ENCODE results near the gene FAM120A. TPM values are rescaled to one million over a fixed set of nuclear protein-coding genes. Genes with fewer than 3 reads are reported as not detected.

Gene FAM120A
- total RNA-seq, 1 experiment from 2014 or later: 80.2 TPM

DNA sequence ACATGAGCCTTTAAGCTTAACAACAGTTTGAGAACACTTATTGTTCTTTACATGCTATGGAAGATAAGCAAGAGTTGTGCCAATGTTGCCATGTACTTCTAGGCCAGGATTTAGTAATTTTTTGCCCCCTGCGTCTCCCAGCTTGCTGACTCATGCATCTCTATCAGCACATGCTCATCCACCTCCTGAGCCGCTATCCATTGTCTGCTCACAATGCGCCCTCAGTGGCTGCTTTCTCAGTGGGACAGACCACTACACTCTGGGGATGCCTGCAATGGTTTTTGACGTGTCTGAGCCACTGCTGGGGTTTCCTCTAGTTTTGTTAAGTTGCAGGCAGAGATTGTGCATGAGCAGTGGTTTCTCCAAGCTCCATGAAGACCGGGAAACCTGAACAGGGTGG is 74.0 kb downstream of the FAM120A start:
- Histone ChIP-seq H3K4me1 (no peaks in the 10 kb centered on the region), H3K9me3 (replicated peaks) (no peaks in the 10 kb centered on the region), H3K27ac (no peak overlapping the region), H3K27me3 (no peaks in the 10 kb centered on the region), H3K36me3 (peaks cover 27% of the 10 kb centered on the region), H3K4me3 (no peak overlapping the region)
- no peak for DNase-seq

DNA sequence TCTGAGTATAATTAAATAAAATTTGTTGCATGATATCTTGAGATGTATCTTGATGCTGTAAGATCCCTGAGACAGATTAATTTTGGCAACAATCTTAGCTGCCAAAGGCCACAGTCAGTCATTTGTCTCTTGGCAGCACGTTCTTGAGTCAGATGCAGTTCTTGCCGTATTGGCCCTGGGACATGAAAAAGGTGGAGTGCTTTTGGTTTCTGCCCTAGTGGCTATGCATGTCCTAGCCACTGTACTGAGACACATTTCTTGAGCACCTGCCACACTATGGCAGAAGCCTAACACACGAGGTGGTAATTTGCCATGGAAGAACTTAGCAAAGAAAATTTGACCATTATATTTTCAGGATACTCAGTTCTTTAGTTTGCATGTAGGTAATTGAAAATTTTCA is 79.9 kb downstream of the FAM120A start:
- Histone ChIP-seq H3K36me3 (peaks cover 55% of the 10 kb centered on the region), H3K27ac (no peak overlapping the region), H3K27me3 (no peaks in the 10 kb centered on the region), H3K9me3 (replicated peaks) (no peaks in the 10 kb centered on the region), H3K4me3 (no peak overlapping the region), H3K4me1 (no peaks in the 10 kb centered on the region)
- no peak for DNase-seq

DNA sequence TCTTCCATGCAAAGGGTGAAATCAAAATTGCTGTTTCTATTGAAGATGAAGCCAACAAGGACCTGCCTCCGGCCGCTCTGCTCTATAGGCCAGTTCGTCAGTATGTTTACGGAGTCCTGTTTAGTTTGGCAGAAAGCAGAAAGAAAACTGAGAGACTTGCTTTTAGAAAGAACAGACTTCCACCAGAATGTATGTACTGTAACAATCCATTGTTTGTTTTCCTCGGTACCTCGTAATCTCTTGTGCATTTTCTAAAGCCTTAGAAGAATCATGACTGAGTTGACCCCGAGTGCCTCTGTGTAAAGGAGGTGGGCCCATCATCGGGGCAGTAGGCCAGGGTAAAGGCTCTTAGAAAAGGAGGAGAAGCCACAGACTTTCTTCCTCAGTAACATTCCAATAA is 80.7 kb downstream of the FAM120A start:
- Histone ChIP-seq H3K4me1 (no peaks in the 10 kb centered on the region), H3K9me3 (replicated peaks) (no peaks in the 10 kb centered on the region), H3K36me3 (peaks cover 50% of the 10 kb centered on the region), H3K27ac (no peak overlapping the region), H3K4me3 (no peak overlapping the region), H3K27me3 (no peaks in the 10 kb centered on the region)
- no peak for DNase-seq

DNA sequence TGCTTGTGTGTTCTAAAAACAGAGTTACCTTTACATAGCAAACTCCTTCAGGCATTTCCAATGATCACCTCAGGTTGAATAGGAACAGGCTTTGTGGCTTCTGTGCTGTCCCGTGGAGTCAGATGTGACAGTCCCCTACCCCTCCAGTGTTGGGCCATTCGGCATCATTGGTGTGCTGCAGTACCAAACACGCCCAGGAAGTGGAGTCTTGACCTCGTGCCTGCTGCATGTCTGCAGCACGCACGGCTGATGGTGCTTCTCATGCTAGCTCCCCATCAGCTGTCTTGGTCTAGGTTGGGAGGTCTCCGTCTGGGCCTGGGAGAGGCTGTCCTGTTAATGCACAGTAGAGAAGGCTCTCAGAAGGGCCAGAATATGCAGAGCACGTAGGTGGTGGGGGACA is 82.4 kb downstream of the FAM120A start:
- Histone ChIP-seq H3K27ac (no peak overlapping the region), H3K27me3 (no peaks in the 10 kb centered on the region), H3K4me1 (no peaks in the 10 kb centered on the region), H3K9me3 (replicated peaks) (no peaks in the 10 kb centered on the region), H3K36me3 (peaks cover 41% of the 10 kb centered on the region), H3K4me3 (no peak overlapping the region)
- no peak for DNase-seq

DNA sequence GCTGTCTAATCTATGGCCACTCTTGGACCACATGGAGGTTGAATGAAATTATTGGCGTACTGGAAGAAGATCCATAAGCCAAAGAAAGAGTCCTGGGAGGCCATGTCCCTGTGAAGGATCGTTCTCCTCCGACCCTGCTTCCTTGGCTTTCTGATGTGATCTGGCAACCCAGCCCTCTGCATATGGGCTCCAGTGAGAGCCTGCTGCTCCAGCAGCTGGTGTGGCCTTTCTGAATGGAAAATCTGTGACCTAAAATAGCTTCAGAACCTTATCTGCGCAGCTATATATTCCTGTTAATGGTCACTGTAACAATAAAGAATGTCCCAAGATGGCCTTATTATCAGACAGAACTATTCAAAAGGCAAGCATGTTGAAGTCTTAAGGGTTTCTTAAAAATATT is 84.7 kb downstream of the FAM120A start:
- H3K36me3 ChIP-seq: peaks cover 34% of the 10 kb centered on the region
- H3K4me3 ChIP-seq: no peak overlapping the region
- no peak for DNase-seq
- H3K9me3 ChIP-seq (replicated peaks): no peaks in the 10 kb centered on the region
- no peaks in the 10 kb centered on the region for H3K4me1 ChIP-seq
- H3K27me3 ChIP-seq: no peaks in the 10 kb centered on the region
- no peak overlapping the region for H3K27ac ChIP-seq

DNA sequence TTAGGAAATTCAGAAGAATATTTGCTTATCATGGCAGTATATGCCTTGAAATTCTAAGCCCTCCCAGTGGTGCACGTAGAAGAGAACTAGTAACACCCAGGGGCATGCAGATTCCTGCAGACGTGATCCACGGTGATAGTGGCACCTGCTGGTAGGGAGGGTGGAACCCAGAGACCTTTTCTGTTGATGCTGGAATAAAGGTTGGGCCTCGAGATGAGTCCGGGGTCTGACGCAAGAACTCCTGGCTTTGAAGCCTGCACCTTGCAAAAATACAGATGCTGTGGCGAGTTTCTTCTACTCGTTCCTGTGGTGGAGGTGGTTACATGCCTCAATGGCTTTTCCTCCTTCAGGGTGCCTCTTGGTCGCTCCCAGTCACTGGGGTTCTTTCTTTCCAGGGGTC is 85.4 kb downstream of the FAM120A start:
- no peak overlapping the region for H3K27ac ChIP-seq
- H3K4me3 ChIP-seq: no peak overlapping the region
- peaks cover 30% of the 10 kb centered on the region for H3K36me3 ChIP-seq
- DNase-seq: no peak
- H3K9me3 ChIP-seq (replicated peaks): no peaks in the 10 kb centered on the region
- no peaks in the 10 kb centered on the region for H3K27me3 ChIP-seq
- no peaks in the 10 kb centered on the region for H3K4me1 ChIP-seq

DNA sequence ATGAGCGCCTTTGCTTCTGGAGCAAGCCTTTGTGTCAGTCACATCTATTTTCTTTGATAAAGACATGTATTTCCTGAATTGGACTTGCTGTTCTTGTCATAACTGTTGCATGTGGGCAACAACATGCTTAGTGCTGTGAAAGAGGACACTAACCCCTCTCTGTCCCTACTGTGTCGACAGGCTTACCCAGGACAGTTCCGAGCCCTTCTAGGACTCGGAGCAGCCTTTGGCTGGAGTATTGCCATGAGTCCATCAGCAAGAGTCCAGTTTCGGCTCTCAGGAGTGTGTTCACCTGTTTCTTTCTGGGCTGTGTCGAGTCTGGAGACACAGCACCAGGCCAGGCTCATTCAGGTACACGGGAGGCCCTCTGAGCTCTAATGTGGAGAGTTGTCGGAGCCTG is 88.8 kb downstream of the FAM120A start:
- no peak for DNase-seq
- no peaks in the 10 kb centered on the region for H3K4me1 ChIP-seq
- peaks cover 34% of the 10 kb centered on the region for H3K36me3 ChIP-seq
- H3K4me3 ChIP-seq: no peak overlapping the region
- no peak overlapping the region for H3K27ac ChIP-seq
- H3K27me3 ChIP-seq: no peaks in the 10 kb centered on the region
- no peaks in the 10 kb centered on the region for H3K9me3 ChIP-seq (replicated peaks)

DNA sequence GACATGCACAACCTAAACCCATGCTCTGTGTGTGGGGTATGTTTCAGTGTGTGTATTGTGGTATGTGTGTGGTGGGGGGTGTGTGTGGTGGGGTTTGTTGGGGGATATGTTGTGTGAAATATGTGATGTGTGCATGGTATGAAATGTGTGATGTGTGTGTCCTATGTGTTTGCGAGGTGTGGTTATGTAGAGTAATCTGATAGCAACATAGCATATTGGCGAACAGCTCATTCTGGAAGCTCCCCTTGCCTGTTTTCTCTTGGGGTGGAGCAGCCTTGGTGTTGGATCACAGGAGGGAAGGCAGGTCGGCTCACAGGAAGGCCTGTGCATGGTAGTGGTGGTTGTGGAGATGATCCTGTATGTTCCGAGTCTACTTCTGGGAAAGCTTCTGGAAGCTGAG is 89.5 kb downstream of the FAM120A start:
- Histone ChIP-seq H3K4me1 (no peaks in the 10 kb centered on the region), H3K27me3 (no peaks in the 10 kb centered on the region), H3K36me3 (peaks cover 36% of the 10 kb centered on the region)

DNA sequence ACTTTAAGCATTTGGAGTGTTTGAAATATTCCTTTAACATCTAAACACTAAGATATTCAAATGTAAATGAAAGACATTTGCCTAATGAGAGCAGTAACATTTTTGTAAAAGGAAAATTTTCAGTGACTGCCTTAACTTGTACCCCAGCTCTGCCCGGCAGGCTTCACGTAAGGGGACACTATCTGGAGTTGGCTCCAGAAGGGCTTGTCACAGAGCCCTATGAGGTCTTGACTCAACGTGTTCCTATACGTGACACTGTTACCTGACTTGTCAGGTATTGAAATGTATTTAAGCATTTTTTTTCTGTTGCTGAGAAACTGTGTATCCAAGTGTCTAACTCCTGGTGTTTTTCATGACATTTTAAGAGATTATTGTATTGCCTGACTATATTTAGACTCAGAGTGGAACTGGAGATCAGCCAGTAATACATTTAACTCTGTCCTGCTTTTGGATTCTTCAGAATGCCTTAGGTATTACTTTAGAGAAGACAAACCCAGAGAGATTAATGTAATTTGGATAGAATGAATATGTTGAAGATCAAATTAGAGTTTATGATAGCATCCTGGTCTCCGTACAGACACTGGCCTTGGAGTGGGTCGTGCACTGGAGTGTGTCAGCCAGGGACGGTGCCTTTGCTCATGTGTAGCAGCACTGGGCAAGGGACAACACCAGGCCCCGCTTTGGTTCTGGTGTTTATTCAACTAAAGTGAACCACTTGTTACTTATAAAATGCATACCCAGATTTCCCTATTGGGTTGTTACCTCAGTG is 90.3 kb downstream of the FAM120A start:
- Histone ChIP-seq H3K27me3 (no peaks in the 10 kb centered on the region), H3K27ac (no peak overlapping the region), H3K4me1 (no peaks in the 10 kb centered on the region), H3K4me3 (no peak overlapping the region), H3K9me3 (replicated peaks) (no peaks in the 10 kb centered on the region), H3K36me3 (peaks cover 40% of the 10 kb centered on the region)
- DNase-seq: no peak

More for the DNA sequence above, 89.5 kb downstream of the FAM120A start:
- no peak for DNase-seq
- Histone ChIP-seq H3K9me3 (replicated peaks) (no peaks in the 10 kb centered on the region), H3K4me3 (no peak overlapping the region), H3K27ac (no peak overlapping the region)

DNA sequence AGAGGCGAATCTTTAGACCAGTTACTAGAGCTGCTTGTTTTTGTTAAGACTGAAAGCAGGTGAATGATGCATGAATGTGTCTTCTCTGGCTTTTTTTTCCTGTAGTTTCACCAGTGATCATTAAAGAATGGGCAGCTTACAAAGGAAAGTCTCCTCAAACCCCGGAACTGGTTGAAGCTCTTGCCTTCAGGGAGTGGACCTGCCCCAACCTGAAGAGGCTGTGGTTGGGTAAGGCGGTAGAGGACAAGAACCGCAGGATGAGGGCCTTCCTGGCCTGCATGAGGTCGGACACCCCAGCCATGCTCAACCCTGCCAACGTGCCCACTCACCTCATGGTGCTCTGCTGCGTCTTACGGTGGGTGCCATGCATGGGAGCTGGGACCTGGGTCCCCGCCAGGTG is 91.6 kb downstream of the FAM120A start:
- Histone ChIP-seq H3K9me3 (replicated peaks) (no peaks in the 10 kb centered on the region), H3K36me3 (peaks cover 47% of the 10 kb centered on the region), H3K27me3 (no peaks in the 10 kb centered on the region), H3K4me3 (no peak overlapping the region), H3K27ac (no peak overlapping the region), H3K4me1 (no peaks in the 10 kb centered on the region)
- no peak for DNase-seq

DNA sequence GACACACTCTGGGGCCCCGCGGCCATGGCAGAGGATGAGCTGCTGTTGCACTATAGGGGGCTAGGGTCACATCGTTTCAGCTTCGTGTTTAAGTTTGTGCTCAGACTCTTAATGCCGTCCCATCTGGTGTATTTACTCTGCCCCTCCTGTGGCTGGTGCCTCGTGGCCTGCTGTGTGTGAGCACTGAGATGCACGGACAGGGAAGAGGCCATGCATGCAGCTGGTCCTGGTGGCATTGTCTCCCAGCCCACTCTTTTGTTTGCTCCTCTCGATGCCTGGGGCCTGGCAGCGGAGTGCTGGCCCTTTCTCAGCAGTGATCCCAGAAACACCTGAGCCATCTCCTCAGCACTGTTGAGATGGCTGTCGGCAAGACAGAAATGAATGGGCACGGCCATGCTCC is 94.9 kb downstream of the FAM120A start:
- no peaks in the 10 kb centered on the region for H3K4me1 ChIP-seq
- DNase-seq: no peak
- H3K4me3 ChIP-seq: no peak overlapping the region
- no peak overlapping the region for H3K27ac ChIP-seq
- H3K27me3 ChIP-seq: no peaks in the 10 kb centered on the region
- peaks cover 36% of the 10 kb centered on the region for H3K36me3 ChIP-seq
- H3K9me3 ChIP-seq (replicated peaks): no peaks in the 10 kb centered on the region

DNA sequence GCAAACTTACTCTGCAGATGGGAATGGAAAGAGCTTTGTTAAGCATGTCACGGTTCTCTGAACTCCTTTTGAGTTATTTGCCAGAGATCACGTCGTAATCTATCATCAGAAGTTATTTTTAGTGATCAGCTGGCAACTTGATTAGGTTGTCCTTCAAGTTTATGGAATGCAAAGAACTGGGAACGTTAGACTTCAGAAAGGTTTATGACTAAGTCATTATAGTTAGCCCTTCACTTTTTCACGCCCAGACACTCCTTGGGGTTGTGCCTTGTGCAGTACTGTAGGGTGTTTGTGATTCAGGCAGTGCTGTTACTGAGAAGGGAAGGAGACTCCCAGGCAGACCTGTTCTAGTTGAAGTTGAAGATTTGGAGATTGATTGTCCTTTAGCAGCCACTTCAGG is 98.1 kb downstream of the FAM120A start:
- Histone ChIP-seq H3K36me3 (peaks cover 37% of the 10 kb centered on the region), H3K27me3 (no peaks in the 10 kb centered on the region), H3K4me3 (no peak overlapping the region), H3K27ac (no peak overlapping the region), H3K4me1 (no peaks in the 10 kb centered on the region), H3K9me3 (replicated peaks) (no peaks in the 10 kb centered on the region)
- DNase-seq: no peak

DNA sequence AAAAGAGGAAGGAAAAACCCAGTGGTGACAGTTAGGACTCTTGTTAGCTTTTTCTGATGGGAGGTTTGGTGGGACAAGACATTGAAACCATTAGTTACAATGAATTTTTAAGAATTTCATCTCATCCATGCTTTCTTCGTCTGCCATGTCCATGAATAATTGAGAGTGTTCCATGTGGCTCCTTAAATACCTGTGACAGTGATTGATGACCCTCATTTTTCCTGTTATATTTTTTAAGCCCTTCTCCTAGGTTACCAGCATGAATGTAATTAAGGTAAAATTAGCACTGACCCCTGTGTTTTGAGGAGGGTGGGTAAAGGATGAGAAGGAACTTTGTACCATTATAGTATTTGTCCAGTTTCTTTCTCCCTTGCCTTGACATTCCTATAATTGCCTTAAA is 101.4 kb downstream of the FAM120A start:
- no peak for DNase-seq
- H3K9me3 ChIP-seq (replicated peaks): no peaks in the 10 kb centered on the region
- no peaks in the 10 kb centered on the region for H3K4me1 ChIP-seq
- no peak overlapping the region for H3K27ac ChIP-seq
- peaks cover 50% of the 10 kb centered on the region for H3K36me3 ChIP-seq
- H3K27me3 ChIP-seq: no peaks in the 10 kb centered on the region
- no peak overlapping the region for H3K4me3 ChIP-seq

DNA sequence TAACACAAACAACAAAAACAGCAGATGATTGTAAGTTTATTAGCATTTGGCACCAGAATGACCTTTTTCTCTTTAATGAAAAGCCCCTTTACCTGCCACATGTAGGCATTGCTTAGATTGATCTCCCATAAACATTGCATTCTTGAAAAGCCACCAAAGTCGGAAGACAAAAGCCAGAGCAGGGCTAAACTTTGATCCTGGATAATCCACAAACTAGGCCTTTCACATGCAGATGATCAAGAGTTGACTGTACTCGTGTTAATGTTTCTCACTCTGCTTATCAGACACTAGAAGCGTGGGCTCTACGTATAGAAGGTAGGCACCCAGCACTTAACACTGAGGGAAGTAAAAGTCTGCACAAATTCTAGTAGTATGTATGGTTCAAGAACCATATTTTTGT is 103.9 kb downstream of the FAM120A start:
- no peaks in the 10 kb centered on the region for H3K9me3 ChIP-seq (replicated peaks)
- DNase-seq: no peak
- H3K36me3 ChIP-seq: peaks cover 65% of the 10 kb centered on the region
- H3K4me1 ChIP-seq: no peaks in the 10 kb centered on the region
- H3K27ac ChIP-seq: no peak overlapping the region
- no peaks in the 10 kb centered on the region for H3K27me3 ChIP-seq
- no peak overlapping the region for H3K4me3 ChIP-seq

DNA sequence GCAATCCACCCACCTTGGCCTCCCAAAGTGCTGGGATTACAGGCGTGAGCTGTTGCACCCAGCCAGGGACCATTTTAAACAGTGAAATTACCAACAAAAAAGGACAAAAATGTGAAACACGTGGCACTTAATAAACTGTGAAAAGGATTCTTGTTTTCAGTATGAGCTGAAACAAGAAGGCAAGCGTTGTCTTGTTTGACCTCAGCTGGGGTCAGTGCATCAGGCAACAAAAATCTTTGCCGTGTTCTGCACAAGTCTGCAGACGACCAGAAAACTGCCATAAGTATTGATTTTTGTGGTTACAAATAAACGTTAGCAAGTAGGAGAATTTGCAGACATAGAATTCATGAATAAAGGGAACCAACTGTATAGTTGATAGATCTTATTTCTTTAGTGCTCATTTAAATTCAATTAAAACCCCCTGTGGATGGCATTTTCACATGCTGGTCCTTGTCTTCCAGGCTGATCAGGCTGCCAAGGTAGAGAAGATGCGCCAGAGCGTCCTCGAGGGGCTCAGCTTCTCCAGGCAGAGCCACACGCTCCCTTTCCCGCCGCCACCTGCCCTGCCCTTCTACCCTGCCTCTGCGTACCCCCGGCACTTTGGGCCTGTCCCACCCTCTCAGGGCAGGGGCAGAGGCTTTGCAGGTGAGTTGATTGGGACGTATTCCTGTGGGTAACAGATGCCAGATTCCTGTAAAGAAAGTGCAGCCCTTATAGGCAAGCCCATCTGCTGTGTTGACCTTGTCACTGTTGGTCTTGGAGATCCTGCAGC is 106.1 kb downstream of the FAM120A start:
- Histone ChIP-seq H3K4me1 (no peaks in the 10 kb centered on the region), H3K27ac (no peak overlapping the region), H3K9me3 (replicated peaks) (no peaks in the 10 kb centered on the region), H3K27me3 (no peaks in the 10 kb centered on the region), H3K36me3 (peaks cover 73% of the 10 kb centered on the region), H3K4me3 (no peak overlapping the region)
- DNase-seq: no peak

DNA sequence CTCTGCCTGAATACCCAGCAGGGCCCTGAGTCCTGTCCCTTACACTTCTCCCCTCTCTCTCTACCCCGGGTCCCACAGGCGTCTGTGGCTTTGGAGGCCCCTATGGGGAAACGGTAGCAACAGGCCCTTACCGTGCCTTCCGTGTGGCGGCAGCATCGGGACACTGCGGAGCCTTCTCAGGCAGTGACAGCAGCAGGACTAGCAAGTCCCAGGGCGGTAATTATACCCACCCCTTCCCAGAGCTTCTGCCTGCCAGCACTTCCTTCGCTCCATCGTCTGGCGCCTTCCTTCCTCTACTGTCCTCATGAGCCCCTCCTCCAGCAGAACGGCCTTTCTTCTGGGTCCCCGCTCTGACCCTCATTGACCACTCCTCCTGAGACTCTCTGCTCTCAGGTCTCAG is 107.0 kb downstream of the FAM120A start:
- DNase-seq: no peak
- no peaks in the 10 kb centered on the region for H3K27me3 ChIP-seq
- H3K9me3 ChIP-seq (replicated peaks): no peaks in the 10 kb centered on the region
- H3K4me3 ChIP-seq: no peak overlapping the region
- H3K4me1 ChIP-seq: no peaks in the 10 kb centered on the region
- peaks cover 71% of the 10 kb centered on the region for H3K36me3 ChIP-seq
- no peak overlapping the region for H3K27ac ChIP-seq

Measured in SJCRH30 (cell line).